OCI-LY7 (cell line): ENCODE results near the gene SETD3. TPM values are rescaled to one million over a fixed set of nuclear protein-coding genes. Genes with fewer than 3 reads are reported as not detected.

Source experiments
- BruUV-seq: library from RNA; stranded (reverse); fragments of 400-500 nt; replicated peaks from 2 replicates; lab custom pipeline; 2021; lab: Mats Ljungman, UMichigan
- CTCF ChIA-PET: fragments of 300-600 bp; sonication (Branson Sonifier 250); formaldehyde crosslinking; loops from one replicate; lab custom pipeline; 2022; ENCODE audit warnings: antibody characterized with exemption; ENCODE audit not compliant: unreplicated experiment; lab: Charles Lee
- POLR2A ChIA-PET: fragments of 300-600 bp; sonication (Branson Sonifier 250); formaldehyde crosslinking; loops from one replicate; lab custom pipeline; 2022; ENCODE audit warnings: antibody characterized with exemption; lab: Charles Lee
- DNase-seq: peaks from one replicate; pipeline ENCODE4 v3.0.0-alpha.2; 2015; ENCODE audit warnings: low spot score
- H2AFZ ChIP-seq: fragments of 200-600 bp; sonication (generic), shearing (Covaris generic); 2 replicates; pipeline ENCODE4 v1.6.1; 2014; ENCODE audit warnings: mild to moderate bottlenecking, antibody characterized with exemption, low read length, moderate library complexity
- H3K27ac ChIP-seq: fragments of 200-600 bp; sonication (generic); 2 replicates; pipeline ENCODE4 v1.5.1; 2014; ENCODE audit warnings: mixed run types, low read depth, mild to moderate bottlenecking, moderate library complexity, low read length, inconsistent platforms; ENCODE audit not compliant: poor library complexity, severe bottlenecking
- H3K36me3 ChIP-seq: fragments of 200-600 bp; sonication (generic); 2 replicates; pipeline ENCODE4 v1.6.1; 2014; ENCODE audit warnings: mild to moderate bottlenecking, antibody characterized with exemption, low read length, moderate library complexity, mixed read lengths; ENCODE audit not compliant: insufficient read depth
- H3K4me1 ChIP-seq: fragments of 200-600 bp; sonication (generic); 2 replicates; pipeline ENCODE4 v1.5.1; 2014; ENCODE audit warnings: mild to moderate bottlenecking, low read length; ENCODE audit not compliant: insufficient read depth, poor library complexity, severe bottlenecking
- H3K4me2 ChIP-seq: fragments of 200-600 bp; sonication (generic); 2 replicates; pipeline ENCODE4 v1.6.1; 2014; ENCODE audit warnings: mild to moderate bottlenecking, low read length
- H3K4me3 ChIP-seq: fragments of 200-600 bp; sonication (generic); 2 replicates; pipeline ENCODE4 v1.5.1; 2014; ENCODE audit warnings: mild to moderate bottlenecking, low read depth, low read length; ENCODE audit not compliant: poor library complexity, severe bottlenecking
- H3K79me2 ChIP-seq: fragments of 200-600 bp; sonication (generic); 2 replicates; pipeline ENCODE4 v1.6.1; 2016; ENCODE audit warnings: low read depth, mild to moderate bottlenecking, low read length, moderate library complexity, mixed read lengths; ENCODE audit not compliant: insufficient read depth
- H3K9me2 ChIP-seq: fragments of 200-600 bp; sonication (generic); 2 replicates; pipeline ENCODE4 v1.6.1; 2016; ENCODE audit warnings: mild to moderate bottlenecking, low read length, mixed read lengths; ENCODE audit not compliant: insufficient read depth
- H3K9me3 ChIP-seq: fragments of 200-600 bp; sonication (generic); 2 replicates; pipeline ENCODE4 v1.6.1; 2014; ENCODE audit warnings: mild to moderate bottlenecking, mixed run types, low read length, mixed read lengths
- H4K20me1 ChIP-seq: fragments of 200-600 bp; sonication (generic); 2 replicates; pipeline ENCODE4 v1.6.1; 2014; ENCODE audit warnings: mild to moderate bottlenecking, antibody characterized with exemption, low read length, moderate library complexity, mixed read lengths; ENCODE audit not compliant: insufficient read depth
- CTCF ChIP-seq: fragments of 200-600 bp; sonication (generic); conservative IDR thresholded peaks from 2 replicates; pipeline ENCODE4 v1.5.1; 2014; ENCODE audit warnings: mild to moderate bottlenecking, antibody characterized with exemption, low read length, moderate library complexity, mixed read lengths
- EZH2phosphoT487 ChIP-seq: fragments of 200-600 bp; sonication (generic); IDR thresholded peaks from 2 replicates; pipeline ENCODE4 v1.6.1; 2018; ENCODE audit warnings: low read depth, borderline replicate concordance, mild to moderate bottlenecking, mixed run types, antibody characterized with exemption, low read length, moderate library complexity, mixed read lengths
- intact Hi-C: fragments of 100-400 bp; cut with micrococcal nuclease; formaldehyde crosslinking; loops from one replicate; pipeline ENCODE4 v1.10.0; 2022; ENCODE audit not compliant: unreplicated experiment
- total RNA-seq, 2 experiments: library from RNA; depleted of rRNA in 1 of 2; stranded (reverse); fragments of >200 nt in 1 of 2; shearing (Covaris generic) in 1 of 2; gene quantifications; 2 replicates each; pipeline ENCODE4 v1.2.3, GENCODE V29; 2014 to 2022

Gene SETD3
- total RNA-seq, 2 experiments from 2014 or later = 42.4 to 65.5 TPM

GRCh38 chr14:99382781-99383471, 97.7 kb downstream of the SETD3 start:
- Histone ChIP-seq H3K36me3 (no peaks in the 10 kb centered on the region), H3K79me2 (no peaks in the 10 kb centered on the region), H3K4me3 (no peak overlapping the region), H3K4me2 (no peak overlapping the region), H2AFZ (no peak overlapping the region), H3K4me1 (no peaks in the 10 kb centered on the region), H4K20me1 (no peaks in the 10 kb centered on the region), H3K9me2 (no peaks in the 10 kb centered on the region), H3K27ac (no peak overlapping the region), H3K9me3 (no peaks in the 10 kb centered on the region)
- no TSS peak for BruUV-seq
- ChIA-PET CTCF (no interaction called here), POLR2A (interaction anchor here (0.6 kb wide), 1 partner anchor 18 kb away, joined by 3 read pairs; no protein-coding TSS in a partner anchor)
- intact Hi-C loops = no loop called here
- no peak for DNase-seq
- TF ChIP-seq EZH2phosphoT487 (no peak), CTCF (no peak)

DNA sequence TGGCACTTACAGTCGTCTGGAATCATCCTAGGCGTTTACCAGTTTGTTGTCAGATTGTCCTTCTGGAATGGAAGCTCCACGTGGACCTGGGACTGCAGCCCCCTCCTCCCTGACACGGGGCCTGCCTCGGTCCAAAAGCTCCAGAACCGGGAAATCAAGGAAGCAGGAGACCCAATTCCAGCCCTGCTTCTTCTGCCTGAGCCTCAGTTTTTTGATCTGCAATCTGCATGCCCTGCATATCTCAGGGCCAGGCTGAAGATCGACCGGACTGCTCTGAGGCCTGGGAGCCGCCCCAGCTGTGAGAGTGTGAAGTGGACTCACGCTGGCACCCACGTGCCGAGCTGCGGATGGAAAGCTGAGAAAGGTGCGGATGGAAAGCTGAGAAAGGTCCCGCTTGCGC, 98.6 kb downstream of the SETD3 start:
- no peaks in the 10 kb centered on the region for H3K9me3 ChIP-seq
- H4K20me1 ChIP-seq = no peaks in the 10 kb centered on the region
- no peak for TF ChIP-seq EZH2phosphoT487
- CTCF ChIA-PET = no interaction called here
- POLR2A ChIA-PET = interaction anchor here (0.6 kb wide), 1 partner anchor 19 kb away, joined by 3 read pairs; no protein-coding TSS in a partner anchor
- no peak overlapping the region for H3K27ac ChIP-seq
- no peak overlapping the region for H3K4me3 ChIP-seq
- DNase-seq = no peak
- no peaks in the 10 kb centered on the region for H3K79me2 ChIP-seq
- H2AFZ ChIP-seq = no peak overlapping the region
- no TSS peak for BruUV-seq
- no peaks in the 10 kb centered on the region for H3K9me2 ChIP-seq
- H3K36me3 ChIP-seq = no peaks in the 10 kb centered on the region
- intact Hi-C loops = no loop called here
- no peak overlapping the region for H3K4me2 ChIP-seq
- H3K4me1 ChIP-seq = no peaks in the 10 kb centered on the region

DNA sequence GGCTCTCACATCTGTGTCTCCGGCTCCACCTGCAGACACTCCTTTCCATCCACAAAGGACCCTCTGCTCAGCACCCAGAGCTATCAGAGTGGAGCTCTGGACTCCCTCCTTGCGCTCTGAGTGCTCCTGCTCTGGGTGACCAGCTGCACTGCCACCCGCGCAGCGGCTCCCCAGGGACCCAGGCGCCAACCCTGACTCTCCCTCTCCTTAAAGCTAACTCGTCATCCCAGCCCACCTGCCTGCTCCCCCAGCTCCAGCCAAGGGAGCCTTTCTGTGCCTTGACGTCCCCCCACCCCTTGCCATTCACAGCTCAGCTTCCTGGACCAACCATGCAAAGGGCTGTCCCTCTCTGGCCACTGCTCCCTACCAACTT, 99.0 kb downstream of the SETD3 start:
- H4K20me1 ChIP-seq = no peaks in the 10 kb centered on the region
- ChIA-PET CTCF (no interaction called here), POLR2A (no interaction called here)
- H2AFZ ChIP-seq = no peak overlapping the region
- H3K4me1 ChIP-seq = no peaks in the 10 kb centered on the region
- DNase-seq = no peak
- H3K9me2 ChIP-seq = no peaks in the 10 kb centered on the region
- no TSS peak for BruUV-seq
- no peak for TF ChIP-seq CTCF
- no peak for TF ChIP-seq EZH2phosphoT487
- intact Hi-C loops = no loop called here
- H3K27ac ChIP-seq = no peak overlapping the region
- H3K36me3 ChIP-seq = no peaks in the 10 kb centered on the region
- H3K4me3 ChIP-seq = no peak overlapping the region
- H3K79me2 ChIP-seq = no peaks in the 10 kb centered on the region
- no peak overlapping the region for H3K4me2 ChIP-seq
- no peaks in the 10 kb centered on the region for H3K9me3 ChIP-seq
